GM12874 (cell line): ENCODE results near the gene STK32B.

Source experiments
- TF ChIP-seq, protein P1 (sequence below): IDR thresholded peaks from 2 replicates; pipeline ENCODE4 v1.5.1; 2011; ENCODE audit warnings: low read depth, mild to moderate bottlenecking, control low read depth, low read length, moderate library complexity; ENCODE audit not compliant: insufficient read depth

The STK32B gene

DNA sequence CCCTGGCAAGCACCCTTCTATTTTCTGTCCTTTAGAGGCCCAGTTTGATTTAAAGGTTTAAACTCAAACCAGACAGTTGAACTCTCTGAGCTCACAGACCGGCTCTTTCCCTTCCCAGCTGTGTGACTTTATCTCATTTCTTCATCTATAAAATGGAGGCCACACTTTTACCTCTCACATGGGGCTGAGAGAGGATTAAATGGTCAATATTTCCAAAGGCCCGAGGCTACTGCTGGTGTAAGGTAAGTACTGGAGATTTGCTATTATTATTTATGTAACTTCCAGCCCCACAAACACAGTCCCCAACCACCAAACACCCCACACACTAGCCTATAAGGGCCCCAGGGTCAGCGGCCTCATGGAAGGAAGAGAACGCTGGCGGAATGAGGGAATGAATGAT is 18.5 kb upstream of the STK32B start:
- TF ChIP-seq, protein P1, sequence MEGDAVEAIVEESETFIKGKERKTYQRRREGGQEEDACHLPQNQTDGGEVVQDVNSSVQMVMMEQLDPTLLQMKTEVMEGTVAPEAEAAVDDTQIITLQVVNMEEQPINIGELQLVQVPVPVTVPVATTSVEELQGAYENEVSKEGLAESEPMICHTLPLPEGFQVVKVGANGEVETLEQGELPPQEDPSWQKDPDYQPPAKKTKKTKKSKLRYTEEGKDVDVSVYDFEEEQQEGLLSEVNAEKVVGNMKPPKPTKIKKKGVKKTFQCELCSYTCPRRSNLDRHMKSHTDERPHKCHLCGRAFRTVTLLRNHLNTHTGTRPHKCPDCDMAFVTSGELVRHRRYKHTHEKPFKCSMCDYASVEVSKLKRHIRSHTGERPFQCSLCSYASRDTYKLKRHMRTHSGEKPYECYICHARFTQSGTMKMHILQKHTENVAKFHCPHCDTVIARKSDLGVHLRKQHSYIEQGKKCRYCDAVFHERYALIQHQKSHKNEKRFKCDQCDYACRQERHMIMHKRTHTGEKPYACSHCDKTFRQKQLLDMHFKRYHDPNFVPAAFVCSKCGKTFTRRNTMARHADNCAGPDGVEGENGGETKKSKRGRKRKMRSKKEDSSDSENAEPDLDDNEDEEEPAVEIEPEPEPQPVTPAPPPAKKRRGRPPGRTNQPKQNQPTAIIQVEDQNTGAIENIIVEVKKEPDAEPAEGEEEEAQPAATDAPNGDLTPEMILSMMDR = no peak

DNA sequence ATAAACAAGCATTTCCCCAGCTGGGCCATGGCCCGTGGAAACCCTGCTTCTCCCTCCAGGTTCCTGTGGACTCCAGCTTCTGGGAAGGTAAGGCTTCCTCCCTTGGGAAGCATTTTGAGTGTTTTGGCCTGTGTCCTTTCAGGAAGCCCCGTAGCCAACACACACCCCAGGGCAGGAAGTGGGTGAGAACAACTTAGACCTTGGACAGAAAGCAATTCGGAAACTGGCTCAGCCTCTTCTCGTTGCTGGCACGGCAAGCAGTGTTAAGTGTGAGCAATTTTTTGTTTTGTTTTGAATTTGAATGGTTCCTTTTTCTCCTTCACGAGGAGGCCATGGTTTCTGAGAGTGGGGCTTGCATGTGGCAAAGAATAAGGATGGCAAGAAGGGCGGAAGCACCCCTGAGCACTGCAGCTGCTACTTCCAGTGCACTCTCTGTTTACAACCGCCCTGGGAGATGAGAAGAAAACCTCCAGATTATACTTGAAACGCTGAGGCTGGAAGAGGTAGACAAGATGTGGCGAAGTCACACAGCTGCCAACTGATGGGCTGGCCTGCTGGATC is 17.9 kb upstream of the STK32B start:
- TF ChIP-seq, protein P1 = no peak

DNA sequence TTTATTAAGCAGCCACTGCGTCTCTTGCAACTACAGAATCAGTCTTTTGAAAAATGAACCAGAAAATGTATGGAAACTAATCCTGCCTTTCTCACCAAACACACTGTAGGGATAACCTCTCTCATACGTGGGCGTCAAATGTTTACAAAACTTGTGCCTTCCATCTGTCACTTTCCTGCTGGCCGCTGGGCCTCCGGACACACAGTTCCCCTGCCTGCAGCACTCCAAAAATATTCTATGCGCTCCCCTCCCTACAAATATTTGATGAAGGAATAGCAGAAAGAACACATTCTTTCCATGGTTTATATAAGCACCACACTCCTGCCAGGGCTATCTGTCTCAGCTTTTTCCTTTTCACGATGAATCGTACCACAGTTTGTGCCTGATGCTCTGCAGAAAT is 17.1 kb upstream of the STK32B start:
- TF ChIP-seq, protein P1 = no peak

DNA sequence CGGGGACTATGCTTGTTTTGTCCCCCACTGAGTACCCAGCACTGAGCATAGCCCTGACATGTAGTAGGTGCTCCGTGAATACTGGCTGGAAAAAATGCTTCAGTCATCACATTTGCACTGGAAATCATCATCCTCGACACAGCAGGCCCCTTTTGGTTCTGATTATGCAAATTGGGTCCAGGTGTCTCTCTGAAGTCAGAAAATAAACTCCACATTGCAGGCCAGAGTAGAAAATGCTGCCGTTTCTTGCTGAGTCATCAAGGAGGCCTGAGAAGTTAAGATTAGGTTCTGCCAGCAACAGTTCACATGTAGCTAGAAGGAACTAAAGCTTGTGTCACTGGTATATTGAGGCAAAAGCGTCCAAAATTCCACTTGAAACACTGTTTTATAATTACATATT is 15.0 kb upstream of the STK32B start:
- TF ChIP-seq, protein P1 = no peak

DNA sequence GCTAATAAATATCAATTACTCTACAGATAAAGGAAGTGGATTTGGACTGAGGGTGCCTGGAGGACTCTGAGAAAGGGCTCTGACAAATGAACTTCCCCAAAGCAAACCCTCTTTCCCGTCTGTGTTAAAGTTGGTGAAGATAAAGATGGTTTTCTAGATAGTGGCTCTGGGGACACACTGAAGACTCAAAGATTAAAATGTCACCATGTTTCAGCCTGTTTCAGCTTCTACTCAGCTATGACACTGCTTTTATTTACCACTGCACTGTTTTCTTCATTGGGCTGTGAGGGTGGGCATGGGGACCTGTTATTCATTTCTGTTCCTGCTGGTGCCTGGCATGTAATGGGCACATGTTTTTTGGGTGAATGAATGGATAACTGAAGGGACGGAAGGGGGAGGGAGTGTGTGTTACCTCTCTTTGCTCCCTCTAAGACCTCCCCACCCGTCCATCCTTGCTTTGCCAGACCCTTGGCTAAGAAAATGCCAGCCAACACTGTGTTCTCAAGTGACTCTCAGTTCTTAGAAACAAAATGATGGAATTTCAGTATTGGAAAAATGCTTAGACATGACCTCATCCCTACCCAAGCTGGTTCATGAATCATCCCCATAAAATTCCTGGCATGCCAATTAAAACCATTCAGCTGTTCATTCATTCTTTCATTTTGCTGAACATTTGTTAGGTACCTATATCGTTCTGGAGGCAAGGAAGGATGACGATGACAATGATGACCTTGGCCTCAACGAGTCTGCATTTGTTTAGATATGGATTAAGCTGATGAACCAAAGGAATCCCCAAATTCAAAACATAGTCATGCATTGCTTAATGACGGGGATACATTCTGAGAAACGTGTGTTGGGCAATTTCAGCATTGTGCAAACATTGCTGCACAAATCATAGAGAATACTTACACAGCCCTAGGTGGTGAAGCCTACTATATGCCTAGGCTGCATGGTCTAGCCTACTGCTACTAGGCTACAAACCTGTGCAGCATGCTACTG is 13.4 kb upstream of the STK32B start:
- TF ChIP-seq, protein P1 = no peak

DNA sequence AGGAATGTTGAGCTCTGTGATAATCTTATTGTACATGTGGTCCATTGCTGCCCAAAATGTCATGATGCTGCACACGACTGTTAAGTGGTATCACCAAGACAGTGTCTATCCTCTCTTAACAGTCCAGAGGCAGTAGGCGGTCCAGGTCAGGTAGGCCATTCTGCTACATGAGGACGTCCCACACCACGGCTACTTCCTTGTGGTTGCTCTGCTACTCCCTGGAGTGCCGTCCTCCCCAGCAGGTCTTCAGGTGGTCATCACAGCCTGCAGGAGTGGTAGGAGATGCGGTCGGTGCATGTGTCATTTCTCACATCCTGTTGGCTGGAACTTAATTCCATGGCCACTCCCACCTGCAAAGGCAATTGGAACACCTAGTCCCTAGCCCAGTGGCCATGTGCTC is 11.5 kb upstream of the STK32B start:
- TF ChIP-seq, protein P1 = no peak

DNA sequence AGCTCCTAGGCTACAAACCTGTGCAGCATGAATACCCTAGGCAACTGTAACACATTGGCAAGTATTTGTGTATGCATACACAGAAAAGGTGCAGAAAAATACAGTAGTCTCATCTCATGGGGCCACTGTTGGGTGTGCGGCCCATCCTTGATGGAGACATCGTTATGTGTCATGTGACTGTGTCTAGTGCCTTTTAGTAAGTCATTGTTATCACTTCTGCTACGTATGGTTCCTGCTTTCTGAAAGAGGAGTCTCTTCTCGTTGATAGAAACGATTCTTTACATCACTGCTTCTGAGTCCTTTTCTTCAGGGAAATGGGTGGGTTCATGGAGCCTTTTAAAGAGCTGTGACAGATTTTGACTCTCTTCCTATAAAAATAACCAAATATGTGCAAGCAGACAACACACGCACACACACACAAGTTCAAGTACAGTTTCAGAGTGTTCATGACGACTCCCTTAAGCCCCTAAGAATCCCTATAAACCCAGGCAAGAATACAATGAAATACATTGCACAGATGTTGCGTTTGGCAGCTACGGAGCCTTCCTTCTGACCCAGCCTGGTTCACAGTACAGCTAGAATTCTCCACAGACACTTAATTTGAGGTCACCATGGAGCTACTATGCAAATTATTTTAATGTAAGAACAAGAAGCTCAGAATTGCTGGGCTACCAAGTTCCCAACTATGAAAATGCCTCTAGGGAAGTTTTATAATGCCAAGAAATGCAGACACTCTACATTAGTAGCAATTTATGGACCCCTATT is 10.2 kb upstream of the STK32B start:
- TF ChIP-seq, protein P1 = no peak
